GM12891 (cell line): ENCODE results near the gene GRM8.

ENCODE experiments used
- PAX5 ChIP-seq: IDR thresholded peaks from 2 replicates; pipeline ENCODE4 v1.6.1; 2011; ENCODE audit warnings: low read length, moderate library complexity, mild to moderate bottlenecking; ENCODE audit not compliant: insufficient read depth, severe bottlenecking
- POLR2A ChIP-seq: IDR thresholded peaks from 2 replicates; pipeline ENCODE4 v1.6.1; 2011; ENCODE audit warnings: low read depth, low read length, control low read depth
- POLR2AphosphoS5 ChIP-seq: IDR thresholded peaks from 2 replicates; pipeline ENCODE4 v1.6.1; 2011; ENCODE audit warnings: low read depth, low read length, control low read depth
- POU2F2 ChIP-seq: IDR thresholded peaks from 2 replicates; pipeline ENCODE4 v1.6.1; 2011; ENCODE audit warnings: low read depth, mild to moderate bottlenecking, control low read depth, low read length, moderate library complexity
- SPI1 ChIP-seq: IDR thresholded peaks from 2 replicates; pipeline ENCODE4 v1.6.1; 2011; ENCODE audit warnings: low read depth, low read length, control low read depth
- TAF1 ChIP-seq: IDR thresholded peaks from 2 replicates; pipeline ENCODE4 v1.6.1; 2011; ENCODE audit warnings: low read depth, low read length, control low read depth

GRCh38 chr7:127081539-127081938 lies 171.2 kb downstream of the GRM8 start:
- TF ChIP-seq POLR2AphosphoS5: no peak
- no peak for TF ChIP-seq POLR2A
- no peak for TF ChIP-seq PAX5
- TF ChIP-seq TAF1: no peak
- no peak for TF ChIP-seq SPI1
- no peak for TF ChIP-seq POU2F2
